IPS-18a (cell line): ENCODE data around the gene RNF40.

Experiments used
- H3K27ac ChIP-seq: one replicate; pipeline ENCODE4 v1.5.1; 2013; ENCODE audit warnings: low read length
- H3K27me3 ChIP-seq: one replicate; pipeline ENCODE4 v1.6.1; 2013; ENCODE audit warnings: mild to moderate bottlenecking, low read length; ENCODE audit not compliant: control insufficient read depth, insufficient read depth
- H3K36me3 ChIP-seq: one replicate; pipeline ENCODE4 v1.6.1; 2013; ENCODE audit warnings: low read depth, low read length; ENCODE audit not compliant: control insufficient read depth
- H3K4me1 ChIP-seq: one replicate; pipeline ENCODE4 v1.6.1; 2013; ENCODE audit warnings: low read depth, low read length; ENCODE audit not compliant: control insufficient read depth
- H3K4me3 ChIP-seq: one replicate; pipeline ENCODE4 v1.5.1; 2013; ENCODE audit warnings: low read length
- H3K9ac ChIP-seq: one replicate; pipeline ENCODE4 v1.6.1; 2013; ENCODE audit warnings: mild to moderate bottlenecking, low read length, moderate library complexity
- H3K9me3 ChIP-seq: one replicate; pipeline ENCODE4 v1.6.1; 2013; ENCODE audit warnings: low read depth, low read length; ENCODE audit not compliant: control insufficient read depth

The RNF40 gene

GRCh38 chr16:30768583-30769181 lies 6.6 kb downstream of the RNF40 start:
- Histone ChIP-seq H3K9ac (no peak overlapping the region), H3K4me1 (no peaks in the 10 kb centered on the region), H3K27me3 (no peaks in the 10 kb centered on the region), H3K36me3 (peaks cover 89% of the 10 kb centered on the region), H3K4me3 (no peak overlapping the region), H3K27ac (no peak overlapping the region), H3K9me3 (no peaks in the 10 kb centered on the region)

- H3K36me3 ChIP-seq = peaks cover 88% of the 10 kb centered on the region
- H3K27me3 ChIP-seq = no peaks in the 10 kb centered on the region
- H3K27ac ChIP-seq = no peak overlapping the region
- H3K9me3 ChIP-seq = no peaks in the 10 kb centered on the region
- H3K9ac ChIP-seq = no peak overlapping the region
- no peak overlapping the region for H3K4me3 ChIP-seq
- no peaks in the 10 kb centered on the region for H3K4me1 ChIP-seq
These were observed 7.4 kb downstream of the RNF40 start for GRCh38 chr16:30769379-30770089.

GRCh38 chr16:30771726-30772125 lies 9.6 kb downstream of the RNF40 start:
- Histone ChIP-seq H3K9me3 (no peaks in the 10 kb centered on the region), H3K27ac (no peak overlapping the region), H3K9ac (no peak overlapping the region), H3K36me3 (peaks cover 68% of the 10 kb centered on the region), H3K27me3 (peaks cover under 1% of the 10 kb centered on the region), H3K4me1 (no peaks in the 10 kb centered on the region), H3K4me3 (no peak overlapping the region)

- H3K36me3 ChIP-seq = peaks cover 47% of the 10 kb centered on the region
- H3K27ac ChIP-seq = no peak overlapping the region
These were observed 11.7 kb downstream of the RNF40 start for GRCh38 chr16:30773826-30774225.

GRCh38 chr16:30774367-30775130 lies 12.4 kb downstream of the RNF40 start:
- peaks cover 3% of the 10 kb centered on the region for H3K27me3 ChIP-seq
- no peak overlapping the region for H3K27ac ChIP-seq
- H3K4me3 ChIP-seq = peak overlapping the region; percentile 76
- peaks cover 39% of the 10 kb centered on the region for H3K36me3 ChIP-seq
- H3K9me3 ChIP-seq = no peaks in the 10 kb centered on the region
- H3K4me1 ChIP-seq = no peaks in the 10 kb centered on the region
- peak overlapping the region; percentile 95 for H3K9ac ChIP-seq

More at GRCh38 chr16:30773826-30774225, 11.7 kb downstream of the RNF40 start:
- Histone ChIP-seq H3K9me3 (no peaks in the 10 kb centered on the region), H3K27me3 (peaks cover 3% of the 10 kb centered on the region), H3K4me3 (no peak overlapping the region), H3K4me1 (no peaks in the 10 kb centered on the region), H3K9ac (no peak overlapping the region)

GRCh38 chr16:30775131-30775391 lies 12.9 kb downstream of the RNF40 start:
- Histone ChIP-seq H3K36me3 (peaks cover 40% of the 10 kb centered on the region), H3K27me3 (peaks cover 3% of the 10 kb centered on the region), H3K9ac (peak overlapping the region; percentile 95), H3K4me3 (peak overlapping the region; percentile 76), H3K9me3 (no peaks in the 10 kb centered on the region), H3K27ac (no peak overlapping the region), H3K4me1 (no peaks in the 10 kb centered on the region)

- Histone ChIP-seq H3K27ac (peak overlapping the region; percentile 58), H3K9ac (peak overlapping the region; percentile 95), H3K36me3 (peaks cover 36% of the 10 kb centered on the region), H3K27me3 (peaks cover 3% of the 10 kb centered on the region), H3K9me3 (no peaks in the 10 kb centered on the region), H3K4me1 (no peaks in the 10 kb centered on the region), H3K4me3 (peak overlapping the region; percentile 76)
These were observed 13.5 kb downstream of the RNF40 start for GRCh38 chr16:30775392-30776188.

- H3K9ac ChIP-seq = no peak overlapping the region
- peaks cover 27% of the 10 kb centered on the region for H3K36me3 ChIP-seq
- H3K27me3 ChIP-seq = peaks cover 3% of the 10 kb centered on the region
- no peaks in the 10 kb centered on the region for H3K4me1 ChIP-seq
- no peaks in the 10 kb centered on the region for H3K9me3 ChIP-seq
- H3K4me3 ChIP-seq = no peak overlapping the region
- H3K27ac ChIP-seq = no peak overlapping the region
These were observed 15.6 kb downstream of the RNF40 start for GRCh38 chr16:30777591-30778297.

GRCh38 chr16:30778549-30779244 lies 16.6 kb downstream of the RNF40 start:
- Histone ChIP-seq H3K27ac (no peak overlapping the region), H3K27me3 (peaks cover 3% of the 10 kb centered on the region), H3K9ac (no peak overlapping the region), H3K4me1 (no peaks in the 10 kb centered on the region), H3K9me3 (no peaks in the 10 kb centered on the region), H3K36me3 (peaks cover 31% of the 10 kb centered on the region), H3K4me3 (no peak overlapping the region)

GRCh38 chr16:30779596-30779995 lies 17.5 kb downstream of the RNF40 start:
- Histone ChIP-seq H3K36me3 (peaks cover 27% of the 10 kb centered on the region), H3K27me3 (peaks cover 3% of the 10 kb centered on the region), H3K4me1 (no peaks in the 10 kb centered on the region), H3K27ac (no peak overlapping the region), H3K9me3 (no peaks in the 10 kb centered on the region), H3K9ac (no peak overlapping the region), H3K4me3 (no peak overlapping the region)
